ENCODE measurements around the gene CNGA3. TPM values are rescaled to one million over a fixed set of nuclear protein-coding genes. Genes with fewer than 3 reads are reported as not detected.
"Not testable (repeated sequence)": the region's sequence is repeated elsewhere in the genome, so short reads cannot be mapped to it uniquely, and the experiment has no call there.

The CNGA3 gene
- total and polyA plus RNA-seq, 10 of the 15 experiments (the other 5 are each of a cell fraction or from before 2014, with no cell fraction given) = not detected

GRCh38 chr2:98433363-98433964, 87.2 kb downstream of the CNGA3 start (continued):
- TF ChIP-seq RELB (IDR thresholded peaks at IDR 0.05; ENCODE audit: low read depth) = no peak

GRCh38 chr2:98434492-98434891, 88.2 kb downstream of the CNGA3 start:
- FAIRE-seq = no peak
- TF ChIP-seq TAF1 (IDR thresholded peaks at IDR 0.05; ENCODE audit: borderline replicate concordance, low read depth, low read length) = no peak
- no peak for TF ChIP-seq TARDBP (IDR thresholded peaks at IDR 0.05; ENCODE audit: borderline replicate concordance)
- no peak for TF ChIP-seq PAX8 (IDR thresholded peaks at IDR 0.05)
- no peak for TF ChIP-seq CBX5 (IDR thresholded peaks at IDR 0.05; ENCODE audit: low read depth)

GRCh38 chr2:98435670-98436069, 89.4 kb downstream of the CNGA3 start:
- H2AFZ ChIP-seq (ENCODE audit: control insufficient read depth, low read depth, low read length); CTCF ChIA-PET; H3K4me2 ChIP-seq (ENCODE audit: control insufficient read depth, insufficient read depth); H3K9ac ChIP-seq (ENCODE audit: control insufficient read depth, insufficient read depth, low read length); H3K27ac ChIP-seq (ENCODE audit: control insufficient read depth, insufficient read depth); H3K4me3 ChIP-seq; DNase-seq (ENCODE audit: low read depth, low spot score); RAD21 ChIA-PET (ENCODE audit: unreplicated experiment); in situ Hi-C loops (cut with MboI); BruUV-seq (replicated peaks); POLR2A ChIA-PET; ATAC-seq; SMC1A ChIA-PET (ENCODE audit: uncharacterized antibody, unreplicated experiment); H3K4me1 ChIP-seq (ENCODE audit: control insufficient read depth, insufficient read depth, low read length); H3K36me3 ChIP-seq (ENCODE audit: control insufficient read depth in 2 of 2, insufficient read depth in 2 of 2, low read length in 1 of 2); H4K20me1 ChIP-seq (ENCODE audit: control insufficient read depth, insufficient read depth); H3K79me2 ChIP-seq (ENCODE audit: control insufficient read depth, insufficient read depth, low read length); H3K27me3 ChIP-seq (replicated peaks in 1 of 2; ENCODE audit: control insufficient read depth in 2 of 2, insufficient read depth in 2 of 2, low read length in 1 of 2); intact Hi-C loops (cut with micrococcal nuclease; ENCODE audit: unreplicated experiment); FAIRE-seq: not testable (repeated sequence)
- WGBS (ENCODE audit: insufficient coverage, insufficient replicate concordance, low lambda C conversion rate, missing lambda C conversion rate) = 56% methylated on average over 4 of the region's 4 CpGs
- H3K9me3 ChIP-seq (replicated peaks; ENCODE audit: control insufficient read depth, insufficient read depth, low read length) = peaks cover 15% of the 10 kb centered on the region; the same call in 2 of the 3 replicates

More at GRCh38 chr2:98434492-98434891, 88.2 kb downstream of the CNGA3 start:
- H3K27ac ChIP-seq (ENCODE audit: control insufficient read depth, insufficient read depth) = no peak overlapping the region
- no peak overlapping the region for H3K4me3 ChIP-seq
- H4K20me1 ChIP-seq (ENCODE audit: control insufficient read depth, insufficient read depth) = no peaks in the 10 kb centered on the region
- ChIA-PET CTCF (interaction anchor here (0.6 kb wide), 1 partner anchor 53 kb away, joined by 3 read pairs; no protein-coding TSS in a partner anchor), RAD21 (ENCODE audit: unreplicated experiment) (no interaction called here), POLR2A (no interaction called here), SMC1A (ENCODE audit: uncharacterized antibody, unreplicated experiment) (interaction anchor here (1.1 kb wide), 1 partner anchor 26 kb away, joined by 3 read pairs; no protein-coding TSS in a partner anchor)
- no peak overlapping the region for H3K9ac ChIP-seq (ENCODE audit: control insufficient read depth, insufficient read depth, low read length)
- H3K4me2 ChIP-seq (ENCODE audit: control insufficient read depth, insufficient read depth) = no peak overlapping the region
- no TSS peak for BruUV-seq (replicated peaks)
- H3K9me3 ChIP-seq (replicated peaks; ENCODE audit: control insufficient read depth, insufficient read depth, low read length) = peaks cover 5% of the 10 kb centered on the region; the same call in 2 of the 3 replicates
- no peaks in the 10 kb centered on the region for H3K79me2 ChIP-seq (ENCODE audit: control insufficient read depth, insufficient read depth, low read length)
- H3K4me1 ChIP-seq (ENCODE audit: control insufficient read depth, insufficient read depth, low read length) = peaks cover 9% of the 10 kb centered on the region
- in situ Hi-C loops (cut with MboI) = no loop called here
- ATAC-seq (no peak), DNase-seq (ENCODE audit: low read depth, low spot score) (no peak)
- intact Hi-C loops (cut with micrococcal nuclease; ENCODE audit: unreplicated experiment) = no loop called here
- H3K36me3 ChIP-seq (ENCODE audit: control insufficient read depth in 2 of 2, insufficient read depth in 2 of 2, low read length in 1 of 2) = no peaks in the 10 kb centered on the region
- no peak overlapping the region for H2AFZ ChIP-seq (ENCODE audit: control insufficient read depth, low read depth, low read length)
- no peaks in the 10 kb centered on the region for H3K27me3 ChIP-seq (replicated peaks in 1 of 2; ENCODE audit: control insufficient read depth in 2 of 2, insufficient read depth in 2 of 2, low read length in 1 of 2)
- WGBS (ENCODE audit: insufficient coverage, insufficient replicate concordance, low lambda C conversion rate, missing lambda C conversion rate) = 2% methylated on average over 3 of the region's 3 CpGs
